GM21447 (cell line): Measurements from ENCODE around the gene CRYAA.
"Not testable (repeated sequence)": the region's sequence is repeated elsewhere in the genome, so short reads cannot be mapped to it uniquely, and the experiment has no call there.

Source experiments
- ATAC-seq: cut with Tn5 transposase; IDR thresholded peaks from one replicate; pipeline ENCODE4 v1.9.1; 2021; ENCODE audit not compliant: unreplicated experiment

The CRYAA gene

DNA sequence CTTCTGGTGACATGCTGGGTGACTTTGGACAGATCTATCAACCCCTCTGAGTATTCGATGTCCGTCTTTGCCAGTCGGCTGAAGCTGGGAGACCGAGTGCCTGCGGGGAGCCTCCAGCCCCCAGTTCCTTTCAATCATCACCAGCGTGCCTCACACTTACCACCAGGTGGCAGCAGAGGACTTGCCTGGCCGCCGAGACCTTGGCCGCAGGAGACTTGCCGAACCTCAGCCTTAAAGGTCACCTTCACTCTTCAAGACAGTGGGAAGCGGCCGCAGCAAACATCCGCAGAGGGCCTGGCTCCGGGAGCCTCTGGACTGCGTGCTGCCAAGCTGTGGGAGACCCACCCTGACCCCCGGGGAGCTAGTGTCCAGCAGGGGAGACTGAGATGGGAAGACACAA lies 7.8 kb downstream of the CRYAA start:
- ATAC-seq: not testable (repeated sequence)

- not testable (repeated sequence) for ATAC-seq
Measured at GRCh38 chr21:43177043-43177906, 8.5 kb downstream of the CRYAA start.

DNA sequence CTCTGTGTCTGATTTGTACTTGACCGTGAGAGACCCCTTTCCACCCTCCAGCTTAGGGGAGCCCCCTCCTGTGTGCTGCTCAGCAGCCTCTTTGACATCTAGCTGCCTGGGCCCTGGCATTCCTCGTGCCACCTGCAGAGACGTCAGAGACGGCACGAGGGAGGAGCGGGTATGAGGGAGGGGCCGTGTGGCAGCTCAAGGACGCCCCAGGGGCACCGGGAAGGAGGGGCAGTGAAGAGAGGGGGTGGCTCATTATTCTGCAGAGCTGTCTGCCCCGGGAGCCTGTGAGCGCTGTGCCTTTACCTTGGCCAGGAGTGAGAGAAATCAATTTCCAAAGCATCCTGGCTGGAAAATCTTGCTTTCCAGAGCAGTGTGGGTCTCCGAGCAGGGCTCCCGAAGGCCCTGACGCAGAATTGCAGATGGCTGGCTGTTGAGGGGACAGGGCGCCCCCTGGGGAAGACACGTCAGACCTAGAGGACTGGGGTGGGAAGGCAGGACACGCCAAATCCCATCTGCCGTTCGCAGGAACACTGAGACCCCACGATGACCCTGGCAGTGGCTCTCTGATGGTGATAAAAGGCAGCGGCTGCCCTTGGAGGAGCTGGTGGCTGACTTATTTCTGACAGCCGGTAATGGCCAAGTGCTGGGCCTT lies 9.5 kb downstream of the CRYAA start:
- ATAC-seq: not testable (repeated sequence)

DNA sequence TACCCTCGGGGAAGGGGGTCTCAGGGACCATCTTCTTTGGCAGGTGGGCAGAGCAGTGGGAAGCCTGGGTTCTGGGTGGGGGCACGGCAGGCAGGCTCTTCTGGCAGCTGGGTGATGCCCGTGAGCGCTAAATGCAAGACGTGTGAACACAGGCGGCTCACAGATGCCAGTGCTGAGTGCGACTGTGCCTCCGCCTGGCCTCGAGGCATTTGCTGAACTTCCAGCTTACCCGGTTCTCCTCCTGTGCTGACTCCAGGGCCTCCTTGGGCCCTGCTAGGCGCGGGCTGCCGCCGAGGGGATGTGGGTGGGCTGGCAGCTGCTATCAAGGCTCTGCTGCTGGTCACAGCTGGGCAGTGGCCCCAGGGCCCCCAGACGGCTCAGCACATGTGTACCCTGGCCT lies 12.2 kb downstream of the CRYAA start:
- not testable (repeated sequence) for ATAC-seq

DNA sequence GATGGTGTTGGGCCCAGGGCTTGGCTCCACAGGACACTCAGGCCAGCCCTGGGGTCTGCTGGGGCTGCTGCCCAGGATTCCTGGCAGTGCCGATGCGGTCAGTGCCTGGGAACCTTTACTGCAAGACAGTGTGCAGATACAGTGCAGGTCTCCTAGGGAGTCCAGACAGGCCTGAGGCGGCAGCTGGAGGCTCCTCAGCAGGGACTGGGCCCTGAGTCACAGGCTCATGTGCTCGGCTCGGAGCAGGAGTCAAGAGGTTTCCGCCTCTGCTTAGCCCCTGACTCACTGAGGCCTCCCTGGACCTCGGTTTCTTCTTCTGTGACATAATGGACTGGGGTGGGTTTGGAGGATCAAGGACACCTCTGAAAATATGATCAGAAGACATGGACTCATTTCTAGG lies 18.5 kb downstream of the CRYAA start:
- ATAC-seq: not testable (repeated sequence)

GRCh38 chr21:43187715-43188114 lies 18.9 kb downstream of the CRYAA start:
- no peak for ATAC-seq

- no peak for ATAC-seq
Measured at GRCh38 chr21:43188181-43188580, 19.4 kb downstream of the CRYAA start.

GRCh38 chr21:43188592-43189210 lies 19.9 kb downstream of the CRYAA start:
- no peak for ATAC-seq

DNA sequence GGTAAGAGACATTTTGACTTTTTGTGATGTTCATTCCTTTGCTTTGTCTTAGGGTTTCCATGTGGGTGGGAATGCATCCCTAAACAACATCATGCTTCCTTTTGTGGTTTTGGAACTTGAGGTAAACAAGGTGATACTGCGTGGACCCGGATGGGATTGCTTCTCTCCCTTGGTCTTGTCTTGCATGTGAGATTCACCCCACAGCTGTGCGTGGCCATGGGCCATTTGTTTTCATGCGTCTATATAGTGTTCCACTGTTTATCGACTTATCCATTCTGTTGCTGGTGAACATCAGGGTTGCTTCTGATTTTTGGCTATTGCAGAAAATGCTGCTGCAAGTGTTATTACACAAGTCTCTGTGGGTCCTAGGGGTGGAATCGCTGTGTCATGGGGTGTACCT lies 21.1 kb downstream of the CRYAA start:
- no peak for ATAC-seq

GRCh38 chr21:43190544-43190943 lies 21.7 kb downstream of the CRYAA start:
- no peak for ATAC-seq

DNA sequence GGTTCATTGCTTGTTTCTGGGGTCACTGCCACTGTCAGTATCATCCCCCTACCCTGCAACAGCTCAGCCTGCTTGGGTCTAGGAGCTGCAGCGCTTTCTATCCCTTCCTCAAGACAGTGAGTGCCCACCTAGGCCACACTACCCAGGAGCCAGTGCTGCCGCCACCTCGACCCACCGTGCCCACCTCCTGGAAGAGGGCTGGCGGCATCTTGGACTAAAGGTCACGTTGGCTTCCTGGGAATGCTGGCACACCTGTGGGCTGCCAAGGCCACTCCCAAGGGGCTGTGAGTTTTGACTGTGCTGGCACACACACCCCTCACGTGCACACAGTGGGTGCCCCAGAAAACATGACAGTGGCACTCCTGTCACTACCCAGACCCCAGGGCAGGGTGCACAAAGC lies 22.1 kb downstream of the CRYAA start:
- no peak for ATAC-seq

- no peak for ATAC-seq
Measured at GRCh38 chr21:43191521-43191920, 22.7 kb downstream of the CRYAA start.

DNA sequence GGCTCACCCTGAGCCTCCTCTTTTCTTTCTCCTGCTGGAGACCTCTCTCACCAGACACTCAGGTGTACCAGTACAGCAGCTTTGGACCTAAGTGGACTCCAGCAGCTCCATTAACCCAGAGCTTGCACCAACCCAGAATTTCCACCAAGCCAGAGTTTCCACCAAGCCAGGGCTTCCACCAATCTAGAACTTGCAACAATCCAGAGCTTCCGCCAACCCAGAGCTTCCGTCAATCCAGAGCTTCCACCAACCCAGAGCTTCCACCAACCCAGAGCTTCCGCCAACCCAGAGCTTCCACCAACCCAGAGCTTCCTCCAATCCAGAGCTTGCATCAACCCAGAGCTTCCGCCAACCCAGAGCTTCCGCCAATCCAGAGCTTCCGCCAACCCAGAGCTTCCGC lies 23.2 kb downstream of the CRYAA start:
- ATAC-seq: no peak

- ATAC-seq: no peak
Measured at GRCh38 chr21:43192501-43193081, 23.8 kb downstream of the CRYAA start.

GRCh38 chr21:43193088-43193650 lies 24.4 kb downstream of the CRYAA start:
- no peak for ATAC-seq

GRCh38 chr21:43193651-43194302 lies 25.0 kb downstream of the CRYAA start:
- no peak for ATAC-seq

GRCh38 chr21:43194303-43195120 lies 25.7 kb downstream of the CRYAA start:
- ATAC-seq: no peak

GRCh38 chr21:43195121-43196021 lies 26.6 kb downstream of the CRYAA start:
- ATAC-seq: no peak

DNA sequence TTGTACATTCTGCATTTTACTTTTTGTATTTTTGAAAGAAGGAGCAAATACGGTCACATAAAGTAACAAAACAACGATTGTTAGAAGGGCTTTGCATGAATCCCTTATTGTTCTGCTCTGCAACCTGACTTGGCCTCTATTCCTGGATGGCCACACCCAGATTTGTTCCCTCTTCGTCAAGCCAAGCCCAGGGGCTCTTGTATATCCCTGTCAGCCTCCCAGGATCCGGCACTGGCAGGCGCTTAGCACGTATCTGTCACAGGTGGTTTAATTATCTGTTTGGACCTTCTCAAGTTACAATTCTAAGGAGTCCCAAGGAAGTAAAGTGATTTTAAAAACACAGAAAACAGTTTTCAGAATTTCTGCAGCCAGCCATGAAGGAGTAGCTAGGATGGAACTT lies 28.0 kb downstream of the CRYAA start:
- ATAC-seq: no peak
